ENCODE data around the gene ZNF423.

DNA sequence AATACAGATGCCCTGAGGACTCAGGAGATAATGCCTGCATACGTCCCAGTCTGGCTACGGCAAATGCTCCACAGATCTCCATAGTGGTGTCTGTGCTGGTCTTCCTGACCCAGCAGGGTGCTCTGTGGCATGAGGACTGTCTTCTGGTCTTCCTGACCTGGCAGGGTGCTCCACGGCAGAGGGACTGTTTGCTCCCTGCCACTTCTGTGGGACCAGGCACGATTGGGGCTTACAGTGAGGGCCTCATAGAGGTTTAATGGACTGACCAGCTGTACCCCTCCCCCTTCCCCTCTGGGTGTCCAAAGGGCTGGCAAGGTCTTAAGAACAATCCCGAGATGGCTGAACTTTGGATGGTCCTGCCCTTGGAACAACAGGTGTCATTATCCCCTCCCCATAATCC is 359.3 kb downstream of the ZNF423 start:
- TF ChIP-seq, protein P1, sequence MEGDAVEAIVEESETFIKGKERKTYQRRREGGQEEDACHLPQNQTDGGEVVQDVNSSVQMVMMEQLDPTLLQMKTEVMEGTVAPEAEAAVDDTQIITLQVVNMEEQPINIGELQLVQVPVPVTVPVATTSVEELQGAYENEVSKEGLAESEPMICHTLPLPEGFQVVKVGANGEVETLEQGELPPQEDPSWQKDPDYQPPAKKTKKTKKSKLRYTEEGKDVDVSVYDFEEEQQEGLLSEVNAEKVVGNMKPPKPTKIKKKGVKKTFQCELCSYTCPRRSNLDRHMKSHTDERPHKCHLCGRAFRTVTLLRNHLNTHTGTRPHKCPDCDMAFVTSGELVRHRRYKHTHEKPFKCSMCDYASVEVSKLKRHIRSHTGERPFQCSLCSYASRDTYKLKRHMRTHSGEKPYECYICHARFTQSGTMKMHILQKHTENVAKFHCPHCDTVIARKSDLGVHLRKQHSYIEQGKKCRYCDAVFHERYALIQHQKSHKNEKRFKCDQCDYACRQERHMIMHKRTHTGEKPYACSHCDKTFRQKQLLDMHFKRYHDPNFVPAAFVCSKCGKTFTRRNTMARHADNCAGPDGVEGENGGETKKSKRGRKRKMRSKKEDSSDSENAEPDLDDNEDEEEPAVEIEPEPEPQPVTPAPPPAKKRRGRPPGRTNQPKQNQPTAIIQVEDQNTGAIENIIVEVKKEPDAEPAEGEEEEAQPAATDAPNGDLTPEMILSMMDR (IDR thresholded peaks at IDR 0.05): no peak
- TF ChIP-seq POLR2AphosphoS5 (IDR thresholded peaks at IDR 0.05; ENCODE audit: low read depth, low read length) (no peak), SIN3A (IDR thresholded peaks at IDR 0.05; ENCODE audit: borderline replicate concordance, insufficient read depth, low read depth, low read length) (no peak)
- TF ChIP-seq, protein P2, sequence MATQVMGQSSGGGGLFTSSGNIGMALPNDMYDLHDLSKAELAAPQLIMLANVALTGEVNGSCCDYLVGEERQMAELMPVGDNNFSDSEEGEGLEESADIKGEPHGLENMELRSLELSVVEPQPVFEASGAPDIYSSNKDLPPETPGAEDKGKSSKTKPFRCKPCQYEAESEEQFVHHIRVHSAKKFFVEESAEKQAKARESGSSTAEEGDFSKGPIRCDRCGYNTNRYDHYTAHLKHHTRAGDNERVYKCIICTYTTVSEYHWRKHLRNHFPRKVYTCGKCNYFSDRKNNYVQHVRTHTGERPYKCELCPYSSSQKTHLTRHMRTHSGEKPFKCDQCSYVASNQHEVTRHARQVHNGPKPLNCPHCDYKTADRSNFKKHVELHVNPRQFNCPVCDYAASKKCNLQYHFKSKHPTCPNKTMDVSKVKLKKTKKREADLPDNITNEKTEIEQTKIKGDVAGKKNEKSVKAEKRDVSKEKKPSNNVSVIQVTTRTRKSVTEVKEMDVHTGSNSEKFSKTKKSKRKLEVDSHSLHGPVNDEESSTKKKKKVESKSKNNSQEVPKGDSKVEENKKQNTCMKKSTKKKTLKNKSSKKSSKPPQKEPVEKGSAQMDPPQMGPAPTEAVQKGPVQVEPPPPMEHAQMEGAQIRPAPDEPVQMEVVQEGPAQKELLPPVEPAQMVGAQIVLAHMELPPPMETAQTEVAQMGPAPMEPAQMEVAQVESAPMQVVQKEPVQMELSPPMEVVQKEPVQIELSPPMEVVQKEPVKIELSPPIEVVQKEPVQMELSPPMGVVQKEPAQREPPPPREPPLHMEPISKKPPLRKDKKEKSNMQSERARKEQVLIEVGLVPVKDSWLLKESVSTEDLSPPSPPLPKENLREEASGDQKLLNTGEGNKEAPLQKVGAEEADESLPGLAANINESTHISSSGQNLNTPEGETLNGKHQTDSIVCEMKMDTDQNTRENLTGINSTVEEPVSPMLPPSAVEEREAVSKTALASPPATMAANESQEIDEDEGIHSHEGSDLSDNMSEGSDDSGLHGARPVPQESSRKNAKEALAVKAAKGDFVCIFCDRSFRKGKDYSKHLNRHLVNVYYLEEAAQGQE (IDR thresholded peaks at IDR 0.05; ENCODE audit: insufficient read depth in 1 of 2, low read depth in 2 of 2, low read length in 1 of 2): no peak
